A673 (cell line): ENCODE results near the gene RAB11FIP4. TPM values are rescaled to one million over a fixed set of nuclear protein-coding genes. Genes with fewer than 3 reads are reported as not detected.

Experiments
- BruUV-seq: library from RNA; stranded (reverse); fragments of 400-500 nt; replicated peaks from 2 replicates; lab custom pipeline; 2021; lab: Mats Ljungman, UMichigan
- CTCF ChIA-PET: fragments of 300-600 bp; sonication (Branson Sonifier 250); formaldehyde crosslinking; loops from one replicate; lab custom pipeline; 2022; ENCODE audit warnings: antibody characterized with exemption; lab: Charles Lee
- POLR2A ChIA-PET: fragments of 300-600 bp; sonication (Branson Sonifier 250); formaldehyde crosslinking; loops from one replicate; lab custom pipeline; 2022; ENCODE audit warnings: antibody characterized with exemption; ENCODE audit not compliant: low non-redundant PET; lab: Charles Lee
- DNase-seq: peaks from one replicate; pipeline ENCODE4 v3.0.0-alpha.2; 2015; ENCODE audit warnings: low spot score
- H3K27ac ChIP-seq: fragments of 200-600 bp; sonication (generic); 2 replicates; pipeline ENCODE4 v1.5.1; 2016; ENCODE audit warnings: mixed run types, low read depth, mild to moderate bottlenecking, mixed read lengths, antibody characterized with exemption, low read length; ENCODE audit not compliant: poor library complexity, severe bottlenecking
- H3K27me3 ChIP-seq: fragments of 200-600 bp; sonication (generic); replicated peaks from 2 replicates; pipeline ENCODE4 v1.6.1; 2017; ENCODE audit warnings: mixed run types, low read depth, mild to moderate bottlenecking, mixed read lengths, antibody characterized with exemption, low read length; ENCODE audit not compliant: insufficient read depth, poor library complexity
- H3K36me3 ChIP-seq: fragments of 200-600 bp; sonication (generic); 2 replicates; pipeline ENCODE4 v1.6.1; 2016; ENCODE audit warnings: mixed run types, mild to moderate bottlenecking, mixed read lengths, antibody characterized with exemption, low read length; ENCODE audit not compliant: insufficient read depth, poor library complexity, severe bottlenecking
- H3K4me1 ChIP-seq: fragments of 200-600 bp; sonication (generic); 2 replicates; pipeline ENCODE4 v1.6.1; 2017; ENCODE audit warnings: mixed run types, mild to moderate bottlenecking, mixed read lengths, antibody characterized with exemption, low read length; ENCODE audit not compliant: insufficient read depth, poor library complexity, severe bottlenecking
- H3K4me3 ChIP-seq: fragments of 200-600 bp; sonication (generic); 2 replicates; pipeline ENCODE4 v1.5.1; 2016; ENCODE audit warnings: low read depth, mixed run types, mild to moderate bottlenecking, mixed read lengths, low read length; ENCODE audit not compliant: poor library complexity, severe bottlenecking
- H3K9me3 ChIP-seq: fragments of 200-600 bp; sonication (generic); 2 replicates; pipeline ENCODE4 v1.6.1; 2016; ENCODE audit warnings: mixed run types, low read depth, mild to moderate bottlenecking, mixed read lengths, antibody characterized with exemption, low read length; ENCODE audit not compliant: poor library complexity, severe bottlenecking
- CTCF ChIP-seq: fragments of 300-800, 200-600 bp; sonication (generic); conservative IDR thresholded peaks from 2 replicates; pipeline ENCODE4 v1.5.1; 2017; ENCODE audit warnings: low read depth, mild to moderate bottlenecking, antibody characterized with exemption, low read length, moderate library complexity, mixed read lengths
- EZH2 ChIP-seq: fragments of 200-600 bp; sonication (generic); IDR thresholded peaks from 2 replicates; pipeline ENCODE4 v1.6.1; 2017; ENCODE audit warnings: borderline replicate concordance, low read depth, mild to moderate bottlenecking, mixed read lengths, antibody characterized with exemption, low read length; ENCODE audit not compliant: poor library complexity, severe bottlenecking
- intact Hi-C: fragments of 100-400 bp; cut with micrococcal nuclease; formaldehyde crosslinking; loops from one replicate; pipeline ENCODE4 v1.10.0; 2022; ENCODE audit not compliant: unreplicated experiment
- total RNA-seq: library from RNA; stranded (reverse); gene quantifications from 2 replicates; pipeline ENCODE4 v1.2.3, GENCODE V29; 2021

The RAB11FIP4 gene
- total RNA-seq, 1 experiment from 2014 or later, result 2.4 TPM

DNA sequence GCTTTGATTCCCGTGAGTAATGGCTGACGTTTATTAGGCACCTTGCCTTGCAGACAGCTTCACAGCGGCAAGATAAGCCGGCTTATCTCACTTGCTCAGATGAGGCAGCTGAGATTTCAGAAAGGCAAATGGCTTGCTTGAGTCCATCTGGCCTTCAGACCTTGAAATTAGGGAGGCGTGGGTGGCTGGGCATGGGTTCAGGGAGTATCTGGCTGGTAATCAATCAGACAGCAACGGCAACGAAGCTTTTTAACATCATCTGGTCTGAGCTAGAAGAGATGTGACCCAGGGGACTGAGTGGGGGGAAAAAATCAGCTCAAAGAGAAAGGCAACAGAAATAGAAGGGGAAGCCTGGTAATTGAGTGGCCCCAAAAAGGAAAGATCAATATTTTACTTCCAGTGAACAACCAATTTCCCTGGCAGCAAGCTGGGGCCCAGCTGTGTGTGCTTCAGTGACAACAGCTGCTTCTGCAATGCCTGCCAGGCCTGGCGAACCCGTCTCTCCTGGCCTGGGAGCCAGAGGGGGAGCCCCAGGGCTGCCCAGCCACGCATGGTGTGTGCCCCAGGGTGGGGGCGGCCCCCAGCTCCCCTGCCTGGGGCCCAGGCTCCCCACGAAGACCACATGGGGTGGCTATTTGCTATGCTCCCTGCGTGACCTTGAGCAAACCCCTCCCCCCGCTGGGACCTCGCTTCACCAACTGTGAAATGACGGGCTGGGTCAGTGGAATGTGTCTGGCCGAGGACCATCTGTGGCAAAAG, 34.0 kb downstream of the RAB11FIP4 start:
- DNase-seq, result no peak
- BruUV-seq, result no TSS peak
- Histone ChIP-seq H3K4me3 (no peak overlapping the region), H3K27me3 (no peaks in the 10 kb centered on the region), H3K4me1 (no peaks in the 10 kb centered on the region), H3K9me3 (no peaks in the 10 kb centered on the region), H3K36me3 (no peaks in the 10 kb centered on the region), H3K27ac (no peak overlapping the region)
- TF ChIP-seq EZH2 (no peak), CTCF (no peak)
- intact Hi-C loops, result no loop called here
- ChIA-PET POLR2A (no interaction called here), CTCF (no interaction called here)

GRCh38 chr17:31427684-31428083, 36.2 kb downstream of the RAB11FIP4 start:
- Histone ChIP-seq H3K4me1 (no peaks in the 10 kb centered on the region), H3K36me3 (no peaks in the 10 kb centered on the region), H3K9me3 (no peaks in the 10 kb centered on the region), H3K27me3 (no peaks in the 10 kb centered on the region), H3K27ac (no peak overlapping the region), H3K4me3 (no peak overlapping the region)
- intact Hi-C loops, result no loop called here
- TF ChIP-seq EZH2 (no peak), CTCF (no peak)
- CTCF ChIA-PET, result interaction anchor here (0.7 kb wide), 1 partner anchor 98 kb away, joined by 5 read pairs; no protein-coding TSS in a partner anchor
- DNase-seq, result no peak
- POLR2A ChIA-PET, result no interaction called here
- BruUV-seq, result no TSS peak

DNA sequence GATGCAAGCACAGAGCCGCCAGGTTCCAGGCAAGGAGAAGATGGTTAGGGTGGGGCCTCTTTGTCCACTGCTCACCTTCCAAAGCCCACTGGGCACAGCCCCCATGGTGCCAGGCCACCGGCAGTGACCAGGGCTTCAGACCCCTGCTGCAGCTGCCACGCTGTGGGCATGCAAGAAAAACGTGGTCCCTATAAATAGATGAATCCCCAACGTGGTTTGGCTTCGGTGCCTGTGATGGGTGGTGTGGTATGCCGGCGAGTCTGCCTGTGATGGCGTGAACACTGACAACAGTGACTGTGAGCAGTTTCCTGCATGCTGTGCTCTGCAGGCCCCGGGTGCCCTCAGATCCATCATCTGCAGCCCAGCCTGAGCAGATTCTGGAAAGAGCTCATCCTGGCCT, 36.6 kb downstream of the RAB11FIP4 start:
- CTCF ChIA-PET, result no interaction called here
- no TSS peak for BruUV-seq
- no peaks in the 10 kb centered on the region for H3K36me3 ChIP-seq
- H3K9me3 ChIP-seq, result no peaks in the 10 kb centered on the region
- no peak for DNase-seq
- H3K27ac ChIP-seq, result no peak overlapping the region
- intact Hi-C loops, result no loop called here
- no peak overlapping the region for H3K4me3 ChIP-seq
- POLR2A ChIA-PET, result no interaction called here
- TF ChIP-seq CTCF (no peak), EZH2 (no peak)
- H3K4me1 ChIP-seq, result no peaks in the 10 kb centered on the region
- no peaks in the 10 kb centered on the region for H3K27me3 ChIP-seq
